Right cardiac atrium (tissue), 5 donors: Measurements from ENCODE around the gene TNS4. TPM values are rescaled to one million over a fixed set of nuclear protein-coding genes. Genes with fewer than 3 reads are reported as not detected.

Source experiments
- ATAC-seq, 2 donors: fragments of 200-7000 bp; cut with Tn5 transposase; one replicate each; pipeline versions ENCODE4 v1.8.0 to v1.9.1; 2020; ENCODE audit warnings: moderate library complexity in 2 of 2, mild to moderate bottlenecking in 1 of 2
- DNase-seq, 3 donors: peaks; one replicate each; pipeline ENCODE4 v3.0.0-alpha.2; 2020
- H3K27ac ChIP-seq: one replicate; pipeline ENCODE4 v1.5.1; 2013; ENCODE audit warnings: mild to moderate bottlenecking, low read length, control low read depth, moderate library complexity
- H3K27me3 ChIP-seq: one replicate; pipeline ENCODE4 v1.6.1; 2013; ENCODE audit not compliant: control insufficient read depth, insufficient read depth
- H3K4me1 ChIP-seq: one replicate; pipeline ENCODE4 v1.6.1; 2013; ENCODE audit warnings: low read length; ENCODE audit not compliant: control insufficient read depth, insufficient read depth
- H3K4me3 ChIP-seq: one replicate; pipeline ENCODE4 v1.5.1; 2013; ENCODE audit warnings: low read length, control low read depth
- H3K9me3 ChIP-seq: one replicate; pipeline ENCODE4 v1.6.1; 2013; ENCODE audit warnings: low read length; ENCODE audit not compliant: control insufficient read depth
- WGBS: extraction: QIAGEN DNeasy Blood & Tissue Kit; methylation state at CpG from one replicate; pipeline ENCODE4 v1.1.7; 2013; 5-methylcytosine and 5-hydroxymethylcytosine counted together
- intact Hi-C, 4 donors: fragments of 100-400 bp; cut with DNase I; formaldehyde crosslinking; loops; one replicate each; pipeline versions ENCODE4 v1.11.0 to v1.14.0; 2022 to 2023
- polyA plus RNA-seq: library from polyadenylated mRNA; stranded (reverse); fragments of 200-250 nt; gene quantifications from one replicate; pipeline ENCODE4 v1.2.3, GENCODE V29; 2013
- total RNA-seq, 4 donors: library from RNA; stranded (reverse); fragmentation: NEBNext Ultra II Directional; extraction: Animal tissue kit (Norgen Biotek cat#: 25700); gene quantifications; one replicate each; pipeline ENCODE4 v1.2.1, GENCODE V29; 2021
- donor health status: healthy with polysubstance abuse.
- donor health status: DM: no; HTN: yes; CAD: no.
- donor health status: DM: no; HTN: no; CAD: no.
- donor health status: DM: no; HTN: yes; CAD: no; lungs with severe emphysema.
- donor health status: DM: yes; HTN: yes; CAD: no.

TNS4 gene
- total and polyA plus RNA-seq, 5 donors, result 0.14 TPM; not detected in 4

- intact Hi-C loops, result no loop called here
- ATAC-seq, result no peak
- H3K4me1 ChIP-seq, result peaks cover 32% of the 10 kb centered on the region
These were observed 48.5 kb downstream of the TNS4 start for GRCh38 chr17:40452921-40453378.

GRCh38 chr17:40452216-40452787 is 49.1 kb downstream of the TNS4 start:
- no peaks in the 10 kb centered on the region for H3K27me3 ChIP-seq
- peak; percentile 68 to 80 (median 72) for DNase-seq
- H3K9me3 ChIP-seq, result no peaks in the 10 kb centered on the region
- intact Hi-C loops, result no loop called here
- H3K27ac ChIP-seq, result peak overlapping the region; percentile 69
- no peak overlapping the region for H3K4me3 ChIP-seq
- 31% methylated on average over 7 of the region's 7 CpGs for WGBS
- peaks cover 35% of the 10 kb centered on the region for H3K4me1 ChIP-seq
- ATAC-seq, result peak; percentile 5 to 58

More at GRCh38 chr17:40452921-40453378, 48.5 kb downstream of the TNS4 start:
- H3K27ac ChIP-seq, result peak overlapping the region; percentile 26
- peak in 2 of 3 donors; percentile 60 for DNase-seq
- 75% methylated on average over 15 of the region's 15 CpGs for WGBS
- H3K27me3 ChIP-seq, result no peaks in the 10 kb centered on the region
- no peak overlapping the region for H3K4me3 ChIP-seq
- no peaks in the 10 kb centered on the region for H3K9me3 ChIP-seq

GRCh38 chr17:40451420-40451819 is 50.0 kb downstream of the TNS4 start:
- Histone ChIP-seq H3K4me3 (no peak overlapping the region), H3K4me1 (peaks cover 33% of the 10 kb centered on the region), H3K27me3 (no peaks in the 10 kb centered on the region), H3K27ac (peak overlapping the region; percentile 57), H3K9me3 (no peaks in the 10 kb centered on the region)
- whole genome bisulfite sequencing, result 10% methylated on average over 6 of the region's 6 CpGs
- peak; percentile 46 to 59 for ATAC-seq
- intact Hi-C loops, result no loop called here
- peak; percentile 89 to 95 (median 94) for DNase-seq

- ATAC-seq, result no peak
- peaks cover 30% of the 10 kb centered on the region for H3K4me1 ChIP-seq
- intact Hi-C loops, result no loop called here
- peak in 1 of 3 donors; percentile 71 for DNase-seq
- H3K27me3 ChIP-seq, result no peaks in the 10 kb centered on the region
- H3K27ac ChIP-seq, result peak overlapping the region; percentile 13
- WGBS, result 77% methylated on average over 3 of the region's 3 CpGs
- no peaks in the 10 kb centered on the region for H3K9me3 ChIP-seq
- H3K4me3 ChIP-seq, result no peak overlapping the region
These were observed 51.2 kb downstream of the TNS4 start for GRCh38 chr17:40450175-40450574.

- H3K27me3 ChIP-seq, result no peaks in the 10 kb centered on the region
- H3K27ac ChIP-seq, result peak overlapping the region; percentile 86
- H3K4me1 ChIP-seq, result peaks cover 30% of the 10 kb centered on the region
- intact Hi-C loops, result loop anchor here in 1 of 4 donors (10.0 kb wide), 1 partner anchor 86 kb away; no protein-coding TSS in a partner anchor
- ATAC-seq (no peak), DNase-seq (peak in 1 of 3 donors; percentile 22)
- 42% methylated on average over 7 of the region's 7 CpGs for WGBS
- H3K9me3 ChIP-seq, result no peaks in the 10 kb centered on the region
- H3K4me3 ChIP-seq, result no peak overlapping the region
These were observed 52.7 kb downstream of the TNS4 start for GRCh38 chr17:40448639-40449261.

GRCh38 chr17:40448213-40448638 is 53.2 kb downstream of the TNS4 start:
- 16% methylated on average over 8 of the region's 8 CpGs for WGBS
- H3K4me3 ChIP-seq, result peak overlapping the region; percentile 40

GRCh38 chr17:40447806-40448205 is 53.6 kb downstream of the TNS4 start:
- peak overlapping the region; percentile 86 for H3K27ac ChIP-seq
- no peaks in the 10 kb centered on the region for H3K9me3 ChIP-seq
- no peaks in the 10 kb centered on the region for H3K27me3 ChIP-seq
- 46% methylated on average over 4 of the region's 4 CpGs for WGBS
- ATAC-seq (no peak), DNase-seq (no peak)
- intact Hi-C loops, result loop anchor here in 1 of 4 donors (10.0 kb wide), 1 partner anchor 87 kb away; no protein-coding TSS in a partner anchor
- H3K4me1 ChIP-seq, result peaks cover 30% of the 10 kb centered on the region
- H3K4me3 ChIP-seq, result peak overlapping the region; percentile 40

More at GRCh38 chr17:40448213-40448638, 53.2 kb downstream of the TNS4 start:
- intact Hi-C loops, result loop anchor here in 1 of 4 donors (10.0 kb wide), 1 partner anchor 87 kb away; no protein-coding TSS in a partner anchor
- H3K9me3 ChIP-seq, result no peaks in the 10 kb centered on the region
- ATAC-seq (peak in 1 of 2 donors; percentile 5), DNase-seq (peak; percentile 68 to 88 (median 82))
- H3K27ac ChIP-seq, result peak overlapping the region; percentile 86
- peaks cover 30% of the 10 kb centered on the region for H3K4me1 ChIP-seq
- no peaks in the 10 kb centered on the region for H3K27me3 ChIP-seq

GRCh38 chr17:40447148-40447644 is 54.2 kb downstream of the TNS4 start:
- 25% methylated on average over 8 of the region's 8 CpGs for WGBS
- peaks cover 26% of the 10 kb centered on the region for H3K4me1 ChIP-seq
- peak overlapping the region; percentile 86 for H3K27ac ChIP-seq
- H3K4me3 ChIP-seq, result peak overlapping the region; percentile 40
- intact Hi-C loops, result loop anchor here in 1 of 4 donors (10.0 kb wide), 1 partner anchor 88 kb away; no protein-coding TSS in a partner anchor
- peak; percentile 53 to 80 (median 58) for DNase-seq
- peak; percentile 44 to 55 for ATAC-seq
- no peaks in the 10 kb centered on the region for H3K27me3 ChIP-seq
- H3K9me3 ChIP-seq, result no peaks in the 10 kb centered on the region

- intact Hi-C loops, result loop anchor here in 1 of 4 donors (10.0 kb wide), 1 partner anchor 89 kb away; no protein-coding TSS in a partner anchor
- H3K4me1 ChIP-seq, result peaks cover 19% of the 10 kb centered on the region
- no peak for ATAC-seq
These were observed 55.5 kb downstream of the TNS4 start for GRCh38 chr17:40445751-40446468.

GRCh38 chr17:40443988-40444899 is 57.2 kb downstream of the TNS4 start:
- no peaks in the 10 kb centered on the region for H3K27me3 ChIP-seq
- WGBS, result 12% methylated on average over 15 of the region's 15 CpGs
- DNase-seq, result peak in 1 of 3 donors; percentile 57
- peaks cover 15% of the 10 kb centered on the region for H3K4me1 ChIP-seq
- peak overlapping the region; percentile 63 for H3K4me3 ChIP-seq
- no peak for ATAC-seq
- intact Hi-C loops, result loop anchor here (2.0 to 10.0 kb wide), 6 partner anchors 31 to 113 kb away; no protein-coding TSS in a partner anchor
- peak overlapping the region; percentile 80 for H3K27ac ChIP-seq
- no peaks in the 10 kb centered on the region for H3K9me3 ChIP-seq

More at GRCh38 chr17:40445751-40446468, 55.5 kb downstream of the TNS4 start:
- H3K27ac ChIP-seq, result peak overlapping the region; percentile 84
- peak overlapping the region; percentile 63 for H3K4me3 ChIP-seq
- H3K27me3 ChIP-seq, result no peaks in the 10 kb centered on the region
- H3K9me3 ChIP-seq, result no peaks in the 10 kb centered on the region
- WGBS, result 49% methylated on average over 11 of the region's 11 CpGs
- peak in 1 of 3 donors; percentile 32 for DNase-seq
